ENCODE data around the gene ACOXL.
"Not testable (repeated sequence)": the region's sequence is repeated elsewhere in the genome, so short reads cannot be mapped to it uniquely, and the experiment has no call there.

Gene ACOXL

DNA sequence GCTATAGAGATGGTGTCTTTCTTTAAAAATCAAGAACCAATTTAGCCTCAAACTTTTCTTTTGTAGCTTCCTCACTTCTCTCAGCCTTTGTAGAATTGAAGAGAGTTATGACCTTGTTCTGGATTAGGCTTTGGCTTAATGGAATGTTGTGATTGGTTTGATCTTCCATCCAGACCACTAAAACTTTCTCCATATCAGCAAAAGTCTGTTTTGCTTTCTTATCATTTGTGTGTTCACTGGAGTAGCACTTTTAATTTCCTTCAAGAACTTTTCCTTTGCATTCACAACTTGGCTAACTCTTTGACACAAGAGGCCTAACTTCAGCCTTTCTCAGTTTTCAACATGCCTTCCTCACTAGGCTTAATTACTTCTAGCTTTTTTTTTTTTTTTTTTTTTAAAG is 193.1 kb downstream of the ACOXL start:
- DNase-seq (ENCODE audit: low read depth, low spot score), result no peak

DNA sequence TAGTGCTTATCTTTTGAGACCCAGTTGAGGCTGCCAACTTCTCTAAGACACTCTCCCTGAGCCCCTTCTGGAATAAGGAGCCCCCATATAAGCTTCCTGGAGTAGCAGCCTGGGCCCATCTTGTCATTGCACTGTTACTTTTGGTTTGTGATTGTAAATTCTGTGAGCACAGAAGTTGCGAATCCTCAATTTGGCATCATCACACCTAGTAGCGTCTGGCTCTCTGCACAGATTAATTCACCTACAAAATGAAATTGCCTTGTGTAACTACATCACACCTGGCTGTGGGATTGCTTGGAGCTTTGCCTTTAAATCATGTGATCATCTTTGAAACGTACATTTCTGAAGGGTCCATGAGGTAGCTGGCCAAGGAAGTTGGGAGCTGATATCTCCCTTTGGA is 195.2 kb downstream of the ACOXL start:
- no peak for DNase-seq (ENCODE audit: low read depth, low spot score)

DNA sequence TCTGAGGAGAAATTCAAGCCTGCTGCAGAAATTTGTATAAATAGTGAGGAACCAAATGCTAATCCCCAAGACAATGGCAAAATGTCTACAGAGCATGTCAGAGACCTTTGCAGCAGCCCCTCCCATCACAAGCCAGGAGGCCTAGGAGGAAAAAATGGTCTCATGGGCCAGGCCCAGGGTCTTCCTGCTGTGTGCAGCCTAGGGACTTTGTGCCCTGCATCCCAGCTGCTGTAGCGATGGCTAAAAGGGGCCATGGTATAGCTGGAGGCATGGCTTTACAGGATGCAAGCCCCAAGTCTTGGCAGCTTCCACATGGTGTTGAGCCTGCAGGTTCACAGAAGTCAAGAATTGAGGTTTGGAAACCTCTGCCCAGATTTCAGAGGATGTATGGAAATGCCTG is 197.2 kb downstream of the ACOXL start:
- no peak for DNase-seq (ENCODE audit: low read depth, low spot score)

DNA sequence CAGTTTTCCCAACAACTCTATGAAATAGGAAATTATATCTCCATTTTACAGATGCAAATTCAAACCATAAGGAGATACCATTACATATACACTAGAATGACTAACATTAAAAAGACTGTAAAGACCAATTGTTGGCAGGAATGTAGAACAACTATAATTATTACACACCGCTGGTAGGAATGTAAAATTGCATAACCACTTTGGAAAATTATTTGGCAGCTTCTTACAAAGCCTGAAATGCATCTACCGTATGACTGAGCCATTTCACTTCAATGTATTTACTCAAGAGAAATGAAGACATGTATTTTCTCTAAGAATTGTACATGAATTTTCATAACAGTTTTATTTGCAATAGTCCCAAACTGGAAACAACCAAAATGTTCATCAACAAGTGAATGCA is 199.3 kb downstream of the ACOXL start:
- DNase-seq (ENCODE audit: low read depth, low spot score), result no peak

DNA sequence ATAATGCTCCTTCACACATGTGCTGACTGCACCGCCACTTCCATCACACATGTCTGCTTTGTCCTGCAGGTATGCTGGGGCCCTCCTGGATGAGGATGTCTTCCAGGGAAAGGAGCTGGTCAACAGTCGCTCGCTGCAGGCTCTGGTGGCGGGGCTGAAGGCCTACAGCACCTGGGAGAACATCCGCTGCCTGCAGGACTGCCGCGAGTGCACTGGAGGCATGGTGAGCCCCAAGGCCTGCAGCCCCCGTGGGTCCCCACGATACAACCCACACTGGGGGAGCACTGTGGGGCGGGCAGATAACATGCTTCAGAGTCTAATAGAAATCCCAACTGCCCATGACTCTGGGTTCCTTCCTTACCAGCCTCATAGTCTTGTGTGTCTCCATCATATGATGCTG is 201.0 kb downstream of the ACOXL start:
- DNase-seq (ENCODE audit: low read depth, low spot score), result no peak

DNA sequence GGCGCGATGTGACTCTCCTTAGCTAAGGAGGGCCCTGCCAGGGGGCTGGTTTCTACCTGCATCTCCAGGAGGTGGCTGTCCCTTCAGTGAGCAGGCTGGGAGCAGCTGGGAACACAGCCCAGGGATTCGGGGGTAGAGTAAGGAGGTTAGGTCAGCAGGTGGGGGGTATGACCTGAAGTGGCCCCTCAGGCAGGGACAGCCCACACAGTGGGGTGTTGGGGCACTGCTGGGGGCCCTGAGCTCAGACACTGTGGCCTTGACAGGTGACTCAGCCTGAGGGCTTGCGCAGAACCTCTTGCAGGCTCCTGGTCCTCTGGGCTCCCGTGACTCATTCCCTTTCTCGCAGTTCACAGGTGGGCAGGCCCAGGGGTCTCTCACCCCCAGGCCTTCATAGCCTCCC is 202.6 kb downstream of the ACOXL start:
- DNase-seq (ENCODE audit: low read depth, low spot score), result no peak

DNA sequence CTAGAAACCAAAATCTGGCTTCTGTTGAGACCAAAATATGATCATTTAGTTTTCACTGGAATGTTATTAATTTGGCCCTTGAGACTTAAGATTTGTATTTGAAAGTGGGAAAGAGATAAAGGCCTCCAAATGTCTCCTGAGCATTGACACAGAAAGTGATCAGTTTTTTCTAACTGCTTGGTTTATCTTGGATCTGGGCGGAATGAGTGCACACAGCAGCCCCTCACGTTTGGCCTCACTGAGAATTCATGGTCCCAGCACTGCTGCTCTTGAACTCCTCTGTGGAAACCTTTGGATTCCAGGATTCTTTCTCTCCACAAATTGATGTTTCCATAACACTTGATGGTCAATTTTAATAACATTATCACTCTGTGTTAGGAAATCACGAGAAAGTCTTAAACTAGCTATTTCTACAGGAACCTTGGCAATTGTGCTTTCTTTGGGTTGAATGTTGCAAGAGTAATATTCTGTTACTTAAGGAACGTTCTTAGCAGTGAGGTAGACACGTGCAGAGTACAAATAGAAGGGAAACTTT is 208.1 kb downstream of the ACOXL start:
- no peak for DNase-seq (ENCODE audit: low read depth, low spot score)

DNA sequence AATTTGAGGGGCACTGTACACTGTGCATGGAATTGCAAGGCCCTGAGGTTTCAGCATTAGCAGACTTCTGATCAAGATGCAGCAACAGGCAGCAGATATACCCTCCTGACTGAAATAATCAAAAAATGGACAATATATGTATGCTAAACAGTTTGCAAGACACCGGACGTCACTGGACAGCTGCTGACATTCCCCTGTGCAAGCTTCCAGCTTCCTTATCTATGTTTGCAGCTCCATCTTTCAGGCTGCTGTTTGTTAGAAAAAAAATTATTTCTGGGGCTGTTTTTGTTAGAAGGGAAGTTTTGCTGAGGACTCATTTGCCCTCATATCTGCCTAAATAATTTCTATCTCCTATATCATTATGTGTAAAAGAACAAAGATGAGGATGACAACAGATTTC is 208.9 kb downstream of the ACOXL start:
- DNase-seq (ENCODE audit: low read depth, low spot score), result no peak

DNA sequence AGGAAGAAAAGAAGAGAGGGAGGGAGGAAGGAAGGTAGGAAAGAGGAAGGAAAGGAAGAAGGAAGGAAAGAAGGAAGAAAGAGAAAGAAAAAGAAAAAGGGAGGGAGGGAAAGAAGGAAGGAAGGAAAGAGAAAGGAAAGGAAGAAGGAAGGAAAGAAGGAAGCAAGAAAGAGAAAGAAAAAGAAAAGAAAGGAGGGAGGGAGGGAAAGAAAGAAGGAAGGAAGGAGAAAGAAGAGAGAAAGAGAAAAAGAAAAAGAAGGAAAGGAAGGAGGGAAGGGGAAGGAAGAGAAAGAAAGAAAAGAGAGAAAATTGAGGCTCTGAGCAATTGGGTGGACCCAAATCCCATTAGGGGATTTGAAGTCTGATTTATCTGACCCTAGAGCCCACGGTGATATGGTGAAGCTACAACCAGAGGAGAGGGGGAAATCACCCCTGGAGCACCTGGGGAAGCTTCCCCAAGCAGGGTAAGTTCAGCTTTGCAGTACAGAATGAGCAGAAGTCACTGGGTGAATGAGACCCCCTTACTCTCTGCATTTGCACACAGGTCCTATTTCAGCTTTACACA is 210.8 kb downstream of the ACOXL start:
- DNase-seq (ENCODE audit: low read depth, low spot score), result no peak

DNA sequence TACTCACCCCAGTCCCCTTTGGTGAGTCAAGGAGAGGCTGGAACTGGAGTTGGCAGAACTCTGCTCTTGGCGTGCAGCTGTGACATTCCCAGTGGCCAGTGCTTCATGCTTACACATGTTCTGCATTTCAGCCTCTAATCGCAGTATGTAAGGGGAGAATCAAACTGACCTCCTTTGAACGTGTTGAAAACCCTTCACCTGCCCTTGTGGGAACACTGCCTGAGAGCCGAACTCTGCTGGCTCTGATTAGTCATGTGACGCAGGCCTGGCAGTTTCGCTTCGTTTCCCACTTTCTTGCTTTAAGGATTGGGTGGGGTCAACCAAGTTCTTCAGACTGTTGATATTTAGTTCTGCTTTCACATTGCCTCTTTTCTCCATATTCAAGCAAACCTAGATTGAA is 214.5 kb downstream of the ACOXL start:
- DNase-seq (ENCODE audit: low read depth, low spot score), result no peak

DNA sequence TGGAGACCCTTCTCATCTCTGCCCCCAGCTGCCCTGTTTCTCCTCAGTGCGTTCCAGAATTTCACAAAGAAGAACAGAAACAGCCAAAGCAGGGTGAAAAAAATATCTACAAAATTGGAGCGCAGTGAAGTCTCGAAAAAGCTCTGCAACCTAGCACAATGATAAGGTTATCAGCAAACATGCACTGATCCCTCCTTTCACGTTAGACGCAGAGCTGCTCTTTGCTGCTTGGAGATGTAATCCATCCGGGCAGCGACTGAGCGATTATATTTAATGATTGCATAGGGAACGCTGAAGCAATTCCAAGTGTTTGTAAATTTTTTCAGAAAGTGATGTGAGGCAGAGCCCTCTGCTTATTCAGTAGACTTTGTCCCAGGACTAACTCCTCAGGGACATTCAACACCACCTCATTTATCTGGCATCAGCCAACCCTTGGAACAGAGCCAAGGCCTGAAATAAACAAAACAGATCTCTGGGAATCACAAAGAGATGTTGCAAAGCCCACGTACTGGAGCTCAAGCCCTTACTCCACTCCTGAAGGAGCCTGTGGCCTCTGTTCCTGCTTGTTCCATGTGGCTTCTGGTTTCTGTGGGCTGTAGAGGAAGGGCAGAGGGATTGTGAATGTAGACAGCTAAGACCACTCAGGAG is 215.8 kb downstream of the ACOXL start:
- DNase-seq (ENCODE audit: low read depth, low spot score), result no peak

DNA sequence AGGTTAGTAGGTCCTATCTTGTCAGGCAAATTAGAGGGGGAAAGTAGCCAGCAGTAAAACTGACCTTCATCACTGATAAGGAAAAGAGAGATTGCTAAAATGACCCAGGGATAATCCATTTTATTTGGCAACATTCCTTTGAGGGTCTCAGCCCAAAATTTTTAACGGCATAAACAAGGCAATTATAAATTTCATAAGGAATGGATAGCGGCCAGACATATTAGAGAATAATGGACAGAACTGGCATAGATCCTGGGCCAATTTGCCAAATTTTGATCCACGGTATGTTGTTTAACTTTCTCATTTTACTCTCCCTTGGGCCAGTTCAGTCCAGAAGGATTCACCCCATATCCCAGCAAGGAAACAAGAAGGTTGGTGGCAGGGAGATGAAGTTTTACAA is 217.9 kb downstream of the ACOXL start:
- DNase-seq (ENCODE audit: low read depth, low spot score), result no peak

DNA sequence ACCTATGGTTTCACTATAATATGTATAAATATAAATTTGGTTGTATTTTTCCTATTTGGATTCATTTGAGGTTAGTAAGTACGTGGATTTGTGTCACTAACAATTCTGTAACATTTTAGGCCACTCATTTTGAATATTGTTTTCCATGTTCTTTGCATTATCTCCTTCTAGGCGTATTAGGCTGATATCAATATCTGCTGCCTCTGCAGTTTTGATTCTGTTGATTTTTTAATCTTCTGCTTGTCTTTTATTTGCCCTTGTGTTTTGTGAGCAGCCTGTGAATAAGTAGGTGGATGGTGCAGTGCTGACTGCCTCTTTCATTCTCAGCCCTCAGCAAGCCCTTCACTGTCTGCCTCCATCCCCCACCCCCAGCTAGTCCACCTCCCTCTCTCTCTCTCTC is 222.7 kb downstream of the ACOXL start:
- no peak for DNase-seq (ENCODE audit: low read depth, low spot score)

DNA sequence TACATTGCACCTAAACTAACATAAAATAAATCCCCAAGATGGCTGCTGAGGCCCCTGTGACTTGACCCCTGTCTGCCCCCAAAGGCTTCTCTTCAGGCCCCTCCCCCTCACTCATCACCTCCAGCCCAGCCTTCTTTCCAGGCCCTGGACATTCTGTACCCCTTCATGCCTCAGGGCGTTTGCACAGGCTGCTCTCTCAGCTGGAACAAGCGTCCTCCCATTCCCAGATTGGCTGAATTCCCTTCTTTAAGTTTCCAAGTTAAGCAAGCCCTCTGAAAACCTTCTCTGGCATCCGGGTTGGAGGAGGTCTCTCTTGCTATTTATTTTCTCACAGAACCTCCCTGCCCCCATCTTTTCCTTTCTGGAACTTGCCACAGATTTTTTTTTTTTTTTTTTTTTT is 223.2 kb downstream of the ACOXL start:
- peak; percentile 69 for DNase-seq (ENCODE audit: low read depth, low spot score)

DNA sequence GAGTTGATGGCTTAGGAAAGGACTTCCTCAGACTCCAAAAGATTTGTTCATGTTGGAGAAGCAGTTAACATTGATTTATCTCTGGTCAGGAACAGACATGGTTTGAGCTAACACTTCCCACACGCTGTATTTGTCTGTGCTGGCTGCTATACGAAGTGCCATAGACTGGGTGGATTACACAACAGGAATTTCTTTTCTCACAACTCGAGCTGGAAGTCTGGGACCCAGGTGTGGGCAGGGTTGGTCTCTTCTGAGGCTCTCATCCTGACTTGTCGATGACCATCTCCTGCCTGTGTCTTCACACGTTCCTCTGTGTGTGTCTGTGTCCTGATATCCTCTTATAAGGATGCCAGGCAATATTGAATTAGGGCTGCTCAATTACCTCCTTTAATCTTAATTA is 224.9 kb downstream of the ACOXL start:
- no peak for DNase-seq (ENCODE audit: low read depth, low spot score)

DNA sequence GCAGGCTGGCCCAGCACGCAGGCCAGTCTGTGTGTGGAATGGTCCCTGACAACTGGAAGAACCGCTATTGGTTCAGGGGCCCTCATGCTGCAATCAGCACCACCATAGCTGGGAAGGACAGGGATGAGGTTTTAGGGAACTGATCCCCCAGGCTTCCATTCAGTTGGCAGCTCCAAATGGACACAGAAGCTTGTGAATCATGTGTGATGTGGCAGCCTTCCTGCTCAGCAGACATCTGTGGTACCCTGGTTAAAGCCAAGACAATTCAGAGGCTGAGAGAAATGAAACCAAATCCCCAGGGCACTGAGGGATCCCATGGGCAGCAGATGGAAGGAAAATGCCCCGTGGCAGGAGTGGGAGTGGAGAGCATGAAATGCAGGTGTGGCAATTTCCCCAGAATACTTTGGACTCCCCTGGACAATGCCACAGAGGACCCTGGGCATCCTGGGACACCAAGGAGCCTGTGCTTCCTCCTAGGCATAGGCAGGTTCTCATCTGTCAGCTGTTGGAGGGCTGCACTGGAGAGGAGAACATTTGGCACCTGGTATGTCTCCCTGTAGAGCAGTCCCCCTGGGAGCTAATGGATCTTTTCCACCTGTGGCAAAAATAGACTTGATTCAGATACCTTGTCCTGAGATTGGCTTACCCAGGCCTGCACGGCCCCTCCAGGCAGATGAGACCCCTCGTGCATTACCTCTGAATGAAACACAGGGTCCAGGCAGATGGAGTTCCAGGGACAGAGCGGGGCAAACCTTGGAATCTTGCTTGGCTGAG is 226.2 kb downstream of the ACOXL start:
- DNase-seq (ENCODE audit: low read depth, low spot score), result no peak

DNA sequence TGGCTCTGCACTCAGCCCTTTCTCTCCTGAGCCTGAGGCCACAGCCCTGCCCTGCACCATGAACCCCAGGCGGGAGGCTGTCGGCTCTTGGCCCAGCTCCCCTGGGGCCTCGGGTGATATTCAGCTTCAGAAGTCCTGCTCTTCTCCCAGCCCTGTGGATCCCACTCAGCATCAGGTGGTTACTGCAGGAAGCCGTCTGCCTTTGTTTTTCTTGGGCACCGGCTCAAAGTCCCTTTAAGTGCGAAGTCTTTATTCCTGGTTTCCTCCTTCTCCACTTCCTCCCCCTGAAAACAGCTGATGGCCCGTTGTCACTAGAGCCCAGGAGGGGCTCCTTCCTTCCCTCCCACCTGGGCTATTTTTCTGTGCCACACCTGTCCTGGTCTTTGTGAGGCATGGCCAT is 226.8 kb downstream of the ACOXL start:
- DNase-seq (ENCODE audit: low read depth, low spot score), result no peak

DNA sequence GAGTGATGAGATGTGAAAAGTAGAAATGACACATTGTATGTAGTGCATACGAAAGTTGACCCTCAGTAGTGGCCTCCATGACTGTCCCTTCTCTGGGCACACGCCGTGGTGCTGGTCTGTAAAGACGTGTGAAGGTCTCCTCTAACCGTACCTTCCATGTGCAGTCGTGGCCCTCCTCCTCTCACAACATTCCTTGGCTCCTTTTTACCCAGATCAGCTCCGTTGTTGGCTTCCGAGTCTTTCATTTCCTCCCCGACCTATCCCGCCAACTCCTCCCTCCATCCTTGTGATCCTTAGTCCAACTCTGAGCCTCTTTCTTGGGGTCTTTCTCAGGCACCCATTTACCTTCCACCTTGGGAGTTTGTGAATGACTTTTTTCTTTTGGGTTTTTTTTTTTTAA is 227.9 kb downstream of the ACOXL start:
- DNase-seq (ENCODE audit: low read depth, low spot score), result no peak

DNA sequence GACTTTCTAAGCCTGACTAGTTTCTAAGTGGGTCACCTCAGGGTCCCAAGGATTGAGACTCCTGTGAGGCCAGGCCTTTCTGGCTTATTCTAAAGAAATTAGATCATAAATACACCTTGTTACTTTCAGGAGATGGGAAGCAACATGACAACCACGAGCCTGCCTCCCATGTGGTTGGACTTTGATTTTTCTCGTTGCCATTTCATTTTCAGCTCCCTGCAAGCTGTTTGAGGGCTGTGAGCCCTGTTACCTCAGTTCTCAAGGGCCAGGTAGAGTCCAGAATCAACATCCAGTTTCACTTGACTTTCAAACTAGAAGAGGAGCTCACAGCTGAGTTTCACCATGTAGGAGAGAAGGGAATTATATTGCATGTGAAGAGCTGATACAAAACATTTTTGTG is 228.6 kb downstream of the ACOXL start:
- DNase-seq (ENCODE audit: low read depth, low spot score), result no peak

DNA sequence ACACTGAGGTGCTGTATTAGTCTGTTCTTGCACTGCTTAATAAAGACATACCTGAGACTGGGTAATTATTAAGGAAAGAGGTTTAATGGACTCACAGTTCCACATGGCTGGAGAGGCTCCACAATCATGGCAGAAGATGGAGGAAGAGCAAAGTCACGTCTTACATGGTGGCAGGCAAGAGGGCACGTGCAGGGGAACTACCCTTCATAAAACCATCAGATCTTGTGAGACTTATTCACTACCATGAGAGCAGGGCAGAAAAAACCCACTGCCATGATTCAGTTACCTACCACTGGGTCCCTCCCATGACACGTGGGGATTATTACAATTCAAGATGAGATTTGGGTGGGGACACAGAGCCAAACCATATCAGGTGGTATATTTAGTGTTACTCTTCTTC is 229.3 kb downstream of the ACOXL start:
- not testable (repeated sequence) for DNase-seq (ENCODE audit: low read depth, low spot score)

DNA sequence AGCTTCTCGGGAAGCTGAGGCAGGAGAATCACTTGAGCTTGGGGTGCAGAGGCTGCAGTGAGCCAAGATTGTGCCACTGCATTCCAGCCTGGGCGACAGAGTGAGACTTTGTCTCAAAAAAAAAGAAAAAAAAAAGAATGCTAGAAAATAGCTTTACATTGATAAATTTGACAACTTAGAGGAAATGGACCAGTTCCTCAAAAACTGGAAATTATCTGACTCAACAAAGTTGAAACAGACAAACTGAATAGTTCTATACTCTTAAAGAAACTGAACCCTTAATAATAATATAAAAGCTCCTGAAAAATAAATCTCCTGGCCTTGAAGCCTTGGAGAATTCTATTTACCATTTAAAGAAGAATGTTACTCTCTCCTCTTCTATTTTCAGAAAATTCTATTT is 237.3 kb downstream of the ACOXL start:
- no peak for DNase-seq (ENCODE audit: low read depth, low spot score)

DNA sequence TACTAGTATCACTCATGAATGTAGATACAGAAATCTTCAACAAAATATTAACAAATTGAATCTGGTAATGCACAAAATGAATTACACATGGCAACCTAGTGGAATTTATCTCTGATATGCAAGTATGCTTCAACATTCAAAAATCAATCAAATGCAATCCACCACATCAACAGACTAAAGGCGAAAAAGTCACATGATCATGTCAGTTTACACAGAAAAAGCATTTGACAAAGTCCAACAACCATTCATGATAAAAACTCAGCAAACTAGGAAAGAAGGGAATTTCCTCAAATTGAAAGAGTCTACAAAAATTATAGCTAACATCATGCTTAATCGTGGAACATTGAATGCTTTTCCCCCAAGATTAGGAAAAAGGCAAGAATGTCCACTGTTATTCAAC is 237.8 kb downstream of the ACOXL start:
- DNase-seq (ENCODE audit: low read depth, low spot score), result no peak

DNA sequence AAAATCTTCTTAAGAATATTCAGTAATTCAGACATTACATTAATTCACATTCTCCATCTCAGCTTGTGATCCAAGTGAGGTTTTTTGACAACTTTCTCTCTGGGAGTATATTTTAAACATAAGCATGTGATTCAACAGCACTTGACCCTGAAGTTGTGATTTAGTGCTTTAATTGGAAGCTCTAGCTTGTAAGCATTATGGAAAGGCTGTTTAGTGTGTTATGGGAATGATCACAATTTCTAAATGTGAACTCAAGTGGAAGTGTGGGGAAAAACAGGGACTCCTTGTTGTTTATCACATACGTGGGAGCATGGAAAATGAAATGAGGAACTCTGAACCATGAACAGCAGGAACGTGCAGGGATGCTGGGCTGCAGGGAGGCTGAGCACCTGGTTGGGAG is 239.4 kb downstream of the ACOXL start:
- no peak for DNase-seq (ENCODE audit: low read depth, low spot score)
